ENCODE data around the gene ADAMTSL1. TPM values are rescaled to one million over a fixed set of nuclear protein-coding genes. Genes with fewer than 3 reads are reported as not detected.

ADAMTSL1 gene
- polyA plus RNA-seq, 2 of the 4 experiments (the other 2 are of a cell fraction), result 0.03 TPM; not detected in 1

- CTCF ChIA-PET, result no interaction called here
- DNase-seq (ENCODE audit: low read depth in 1 of 2, low spot score in 1 of 2), result no peak
- WGBS (ENCODE audit: missing lambda C conversion rate), result 25% methylated on average over 5 of the region's 5 CpGs
Observed at GRCh38 chr9:18837402-18837801, 363.4 kb downstream of the ADAMTSL1 start.

GRCh38 chr9:18847576-18848275 is 373.8 kb downstream of the ADAMTSL1 start:
- Histone ChIP-seq H3K9me3 (no peaks in the 10 kb centered on the region), H3K27ac (no peak overlapping the region), H3K4me2 (no peak overlapping the region), H3K4me1 (no peaks in the 10 kb centered on the region), H3K4me3 (no peak overlapping the region)
- TF ChIP-seq NPAS2 (CRISPR knock-in tag; IDR thresholded peaks at IDR 0.05; ENCODE audit: borderline replicate concordance) (no peak), HOXB13 (CRISPR knock-in tag; IDR thresholded peaks at IDR 0.05; ENCODE audit: low read depth) (no peak), ZNF302 (CRISPR knock-in tag; IDR thresholded peaks at IDR 0.05) (no peak), HOXB5 (CRISPR knock-in tag; IDR thresholded peaks at IDR 0.05) (no peak), NFE2L2 (conservative IDR thresholded peaks at IDR 0.05; ENCODE audit: low read length) (no peak), ATOH8 (CRISPR knock-in tag; IDR thresholded peaks at IDR 0.05; ENCODE audit: low read depth) (no peak), HEYL (CRISPR knock-in tag; IDR thresholded peaks at IDR 0.05) (no peak), EHMT2 (IDR thresholded peaks at IDR 0.05; ENCODE audit: low read depth) (no peak), POLR2AphosphoS2 (conservative IDR thresholded peaks at IDR 0.05; ENCODE audit: low read length) (no peak), REST (IDR thresholded peaks at IDR 0.05) (no peak), CTCF (IDR thresholded peaks at IDR 0.05) (no peak), MAZ (IDR thresholded peaks at IDR 0.05; ENCODE audit: borderline replicate concordance, low read depth, low read length) (no peak), EHF (CRISPR knock-in tag; IDR thresholded peaks at IDR 0.05) (no peak)
- ChIA-PET POLR2A (no interaction called here), CTCF (no interaction called here)
- ATAC-seq (no peak), DNase-seq (ENCODE audit: low read depth in 1 of 2, low spot score in 1 of 2) (no peak), FAIRE-seq (no peak)
- WGBS (ENCODE audit: missing lambda C conversion rate), result 22% methylated on average over 5 of the region's 5 CpGs

More at GRCh38 chr9:18837402-18837801, 363.4 kb downstream of the ADAMTSL1 start:
- Histone ChIP-seq H3K4me3 (no peak overlapping the region), H3K9me3 (no peaks in the 10 kb centered on the region), H3K27ac (no peak overlapping the region), H3K4me1 (no peaks in the 10 kb centered on the region), H3K4me2 (no peak overlapping the region)
- ATAC-seq (no peak), FAIRE-seq (no peak)
- POLR2A ChIA-PET, result no interaction called here
- TF ChIP-seq SMC3 (IDR thresholded peaks at IDR 0.05) (no peak), MYC (IDR thresholded peaks at IDR 0.05; ENCODE audit: borderline replicate concordance, low read length) (no peak), HDAC2 (IDR thresholded peaks at IDR 0.05) (no peak)

- POLR2A ChIA-PET, result no interaction called here
- 28% methylated on average over 3 of the region's 3 CpGs for WGBS (ENCODE audit: missing lambda C conversion rate)
- Histone ChIP-seq H3K4me2 (no peak overlapping the region), H3K4me3 (no peak overlapping the region), H3K4me1 (no peaks in the 10 kb centered on the region), H3K27ac (no peak overlapping the region), H3K9me3 (no peaks in the 10 kb centered on the region)
- DNase-seq (ENCODE audit: low read depth in 1 of 2, low spot score in 1 of 2) (no peak), FAIRE-seq (no peak), ATAC-seq (no peak)
- CTCF ChIA-PET, result no interaction called here
- TF ChIP-seq E2F6 (IDR thresholded peaks at IDR 0.05; ENCODE audit: borderline replicate concordance, low read depth), result no peak
- no peak for TF ChIP-seq KDM5A (IDR thresholded peaks at IDR 0.05)
- TF ChIP-seq HOXB5 (CRISPR knock-in tag; IDR thresholded peaks at IDR 0.05), result no peak
- no peak for TF ChIP-seq ZNF302 (CRISPR knock-in tag; IDR thresholded peaks at IDR 0.05)
- TF ChIP-seq FOXS1 (CRISPR knock-in tag; IDR thresholded peaks at IDR 0.05), result no peak
- TF ChIP-seq RFX5 (IDR thresholded peaks at IDR 0.05), result no peak
- no peak for TF ChIP-seq NPAS2 (CRISPR knock-in tag; IDR thresholded peaks at IDR 0.05; ENCODE audit: borderline replicate concordance)
- TF ChIP-seq EHMT2 (IDR thresholded peaks at IDR 0.05; ENCODE audit: low read depth), result no peak
- TF ChIP-seq GATA3 (IDR thresholded peaks at IDR 0.05; ENCODE audit: borderline replicate concordance), result no peak
- no peak for TF ChIP-seq SMC3 (IDR thresholded peaks at IDR 0.05)
- no peak for TF ChIP-seq EHF (CRISPR knock-in tag; IDR thresholded peaks at IDR 0.05)
- TF ChIP-seq CBX8 (IDR thresholded peaks at IDR 0.05), result no peak
- no peak for TF ChIP-seq FOSL2 (IDR thresholded peaks at IDR 0.05)
- no peak for TF ChIP-seq FOSL2 (CRISPR knock-in tag; IDR thresholded peaks at IDR 0.05)
- TF ChIP-seq HMGXB4 (CRISPR knock-in tag; IDR thresholded peaks at IDR 0.05; ENCODE audit: borderline replicate concordance), result no peak
Observed at GRCh38 chr9:18848657-18849056, 374.7 kb downstream of the ADAMTSL1 start.
